ENCODE results near the gene CLIP2. TPM values are rescaled to one million over a fixed set of nuclear protein-coding genes. Genes with fewer than 3 reads are reported as not detected.
"Not testable (repeated sequence)": the region's sequence is repeated elsewhere in the genome, so short reads cannot be mapped to it uniquely, and the experiment has no call there.

The CLIP2 gene
- total and polyA plus RNA-seq, 3 experiments from 2014 or later = 0.94 to 2.9 (median 2.4) TPM

DNA sequence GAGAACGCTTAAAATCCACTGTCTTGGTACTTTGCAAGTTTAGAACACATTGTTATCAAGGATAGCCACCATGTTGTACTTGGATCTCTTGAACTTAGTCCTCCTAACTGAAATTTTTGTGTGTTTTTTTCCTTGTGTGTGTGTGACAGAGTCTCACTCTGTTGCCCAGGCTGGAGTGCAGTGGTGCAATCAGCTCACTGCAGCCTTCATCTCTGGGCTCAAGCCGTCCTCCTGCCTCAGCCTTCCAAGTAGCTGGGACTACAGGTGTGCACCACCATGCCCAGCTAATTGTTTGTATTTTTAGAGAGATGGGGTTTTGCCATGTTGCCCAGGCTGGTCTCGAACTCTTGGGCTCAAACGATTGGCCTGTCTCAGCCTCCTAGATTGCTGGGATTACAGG, 130.0 kb downstream of the CLIP2 start:
- POLR2A ChIA-PET; H3K27ac ChIP-seq (ENCODE audit: low read depth, low read length); H3K4me1 Mint-ChIP-seq; H3K27me3 Mint-ChIP-seq; H3K4me3 ChIP-seq (ENCODE audit: low read length); H3K36me3 Mint-ChIP-seq; H3K27me3 ChIP-seq (ENCODE audit: insufficient read depth, low read length, poor library complexity, severe bottlenecking); H3K9me3 ChIP-seq (ENCODE audit: low read length); DNase-seq; H3K9me3 Mint-ChIP-seq; H3K4me1 ChIP-seq (ENCODE audit: insufficient read depth, low read length); H3K27ac Mint-ChIP-seq; H3K36me3 ChIP-seq (ENCODE audit: insufficient read depth, low read length); H3K4me3 Mint-ChIP-seq: not testable (repeated sequence)
- CTCF ChIA-PET = interaction anchor here (0.6 to 2.7 kb wide), 2 partner anchors 10 to 147 kb away, joined by 3 to 18 read pairs; no protein-coding TSS in a partner anchor

GRCh38 chr7:74420006-74420405, 130.8 kb downstream of the CLIP2 start:
- ChIA-PET CTCF (interaction anchor here (1.2 kb wide), 1 partner anchor 19 kb away, joined by 4 read pairs; no protein-coding TSS in a partner anchor), POLR2A (no interaction called here)
- H3K4me1 ChIP-seq (ENCODE audit: insufficient read depth, low read length) = no peaks in the 10 kb centered on the region
- H3K4me3 Mint-ChIP-seq = no peak overlapping the region
- H3K9me3 ChIP-seq (ENCODE audit: low read length) = no peaks in the 10 kb centered on the region
- no peaks in the 10 kb centered on the region for H3K36me3 Mint-ChIP-seq
- H3K27me3 Mint-ChIP-seq = no peaks in the 10 kb centered on the region
- no peaks in the 10 kb centered on the region for H3K27me3 ChIP-seq (ENCODE audit: insufficient read depth, low read length, poor library complexity, severe bottlenecking)
- no peak for DNase-seq
- H3K27ac ChIP-seq (ENCODE audit: low read depth, low read length) = no peak overlapping the region
- H3K4me3 ChIP-seq (ENCODE audit: low read length) = no peak overlapping the region
- H3K36me3 ChIP-seq (ENCODE audit: insufficient read depth, low read length) = no peaks in the 10 kb centered on the region
- no peaks in the 10 kb centered on the region for H3K4me1 Mint-ChIP-seq
- H3K9me3 Mint-ChIP-seq = no peaks in the 10 kb centered on the region
- H3K27ac Mint-ChIP-seq = no peak overlapping the region

GRCh38 chr7:74424291-74424880, 135.2 kb downstream of the CLIP2 start:
- Mint-ChIP-seq H3K27me3 (peaks cover 0 to 1% of the 10 kb centered on the region in 2 donors), H3K4me1 (no peaks in the 10 kb centered on the region)

DNA sequence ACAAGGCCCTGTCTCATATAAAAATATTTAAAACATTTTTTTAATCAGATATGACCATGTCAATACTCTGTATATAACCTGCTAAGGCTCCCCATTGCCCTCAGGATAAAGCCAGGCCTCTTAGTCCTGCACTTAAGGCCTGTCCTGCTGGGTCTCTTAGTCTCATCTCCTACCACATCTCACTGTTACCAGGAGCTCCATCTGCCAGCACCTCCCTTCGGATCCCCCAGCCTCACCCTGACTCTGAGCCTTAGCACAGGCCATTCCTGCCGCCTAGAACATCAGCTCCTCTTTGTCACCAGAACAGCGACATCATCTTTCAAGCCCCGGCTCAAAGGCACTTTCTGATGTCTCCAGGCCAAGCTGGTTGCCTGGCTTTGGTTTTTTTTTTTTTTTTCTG, 138.8 kb downstream of the CLIP2 start:
- POLR2A ChIA-PET = interaction anchor here (0.5 to 0.6 kb wide), 2 partner anchors 33 to 223 kb away, joined by 3 to 8 read pairs; no protein-coding TSS in a partner anchor
- Histone ChIP-seq H3K36me3 (ENCODE audit: insufficient read depth, low read length) (no peaks in the 10 kb centered on the region), H3K4me3 (ENCODE audit: low read length) (no peak overlapping the region), H3K27me3 (ENCODE audit: insufficient read depth, low read length, poor library complexity, severe bottlenecking) (no peaks in the 10 kb centered on the region), H3K4me1 (ENCODE audit: insufficient read depth, low read length) (no peaks in the 10 kb centered on the region), H3K27ac (ENCODE audit: low read depth, low read length) (no peak overlapping the region), H3K9me3 (ENCODE audit: low read length) (no peaks in the 10 kb centered on the region)
- no peak for DNase-seq
- Mint-ChIP-seq H3K27ac (no peak overlapping the region), H3K36me3 (no peaks in the 10 kb centered on the region), H3K4me3 (no peak overlapping the region), H3K9me3 (no peaks in the 10 kb centered on the region), H3K4me1 (no peaks in the 10 kb centered on the region), H3K27me3 (peaks cover 0 to 1% of the 10 kb centered on the region in 2 donors)
- CTCF ChIA-PET = interaction anchor here (1.2 to 3.4 kb wide), 2 partner anchors 10 to 15 kb away, joined by 4 to 10 read pairs; no protein-coding TSS in a partner anchor

More at GRCh38 chr7:74424291-74424880, 135.2 kb downstream of the CLIP2 start:
- CTCF ChIA-PET = interaction anchor here (1.5 kb wide), 1 partner anchor 24 kb away, joined by 3 read pairs; no protein-coding TSS in a partner anchor
- Histone ChIP-seq H3K36me3 (ENCODE audit: insufficient read depth, low read length) (no peaks in the 10 kb centered on the region), H3K4me3 (ENCODE audit: low read length) (no peak overlapping the region), H3K4me1 (ENCODE audit: insufficient read depth, low read length) (no peaks in the 10 kb centered on the region), H3K27me3 (ENCODE audit: insufficient read depth, low read length, poor library complexity, severe bottlenecking) (no peaks in the 10 kb centered on the region), H3K9me3 (ENCODE audit: low read length) (no peaks in the 10 kb centered on the region), H3K27ac (ENCODE audit: low read depth, low read length) (no peak overlapping the region)
- H3K9me3 Mint-ChIP-seq = no peaks in the 10 kb centered on the region
- H3K27ac Mint-ChIP-seq = no peak overlapping the region
- no peaks in the 10 kb centered on the region for H3K36me3 Mint-ChIP-seq
- POLR2A ChIA-PET = no interaction called here
- H3K4me3 Mint-ChIP-seq = no peak overlapping the region
- no peak for DNase-seq

- Mint-ChIP-seq H3K36me3 (no peaks in the 10 kb centered on the region), H3K4me3 (no peak overlapping the region), H3K9me3 (no peaks in the 10 kb centered on the region), H3K27me3 (peaks cover 0 to 1% of the 10 kb centered on the region in 2 donors), H3K4me1 (no peaks in the 10 kb centered on the region), H3K27ac (no peak overlapping the region)
- H3K27ac ChIP-seq (ENCODE audit: low read depth, low read length) = no peak overlapping the region
- POLR2A ChIA-PET = no interaction called here
- H3K4me1 ChIP-seq (ENCODE audit: insufficient read depth, low read length) = no peaks in the 10 kb centered on the region
- no peak overlapping the region for H3K4me3 ChIP-seq (ENCODE audit: low read length)
- H3K36me3 ChIP-seq (ENCODE audit: insufficient read depth, low read length) = no peaks in the 10 kb centered on the region
- no peaks in the 10 kb centered on the region for H3K9me3 ChIP-seq (ENCODE audit: low read length)
- no peaks in the 10 kb centered on the region for H3K27me3 ChIP-seq (ENCODE audit: insufficient read depth, low read length, poor library complexity, severe bottlenecking)
- CTCF ChIA-PET = interaction anchor here (1.2 to 1.3 kb wide), 2 partner anchors 12 to 17 kb away, joined by 4 to 5 read pairs; no protein-coding TSS in a partner anchor
- DNase-seq = no peak
These were observed 140.0 kb downstream of the CLIP2 start for GRCh38 chr7:74429153-74429747.

DNA sequence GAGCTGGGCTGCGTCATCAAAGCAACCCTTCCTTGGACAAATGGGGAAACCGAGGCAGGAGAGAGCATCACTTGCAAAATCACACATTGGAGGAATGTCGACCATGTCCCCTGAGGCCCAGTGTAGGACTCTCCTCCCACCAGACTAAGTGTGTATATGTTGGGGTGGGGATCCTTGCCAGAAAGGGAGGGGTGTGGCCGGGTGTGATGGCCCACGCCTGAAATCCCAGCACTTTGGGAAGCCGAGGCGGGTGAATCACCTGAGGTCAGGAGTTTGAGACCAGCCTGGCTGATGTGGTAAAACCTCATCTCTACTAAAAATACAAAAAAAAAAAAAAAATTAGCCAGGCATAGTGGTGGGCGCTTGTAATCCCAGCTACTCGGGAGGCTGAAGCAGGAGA, 141.2 kb downstream of the CLIP2 start:
- H3K27ac ChIP-seq (ENCODE audit: low read depth, low read length); H3K36me3 Mint-ChIP-seq; DNase-seq; H3K4me3 ChIP-seq (ENCODE audit: low read length); H3K4me3 Mint-ChIP-seq; H3K9me3 Mint-ChIP-seq; H3K4me1 Mint-ChIP-seq; H3K36me3 ChIP-seq (ENCODE audit: insufficient read depth, low read length); POLR2A ChIA-PET; H3K4me1 ChIP-seq (ENCODE audit: insufficient read depth, low read length); H3K27me3 Mint-ChIP-seq; H3K27me3 ChIP-seq (ENCODE audit: insufficient read depth, low read length, poor library complexity, severe bottlenecking); H3K9me3 ChIP-seq (ENCODE audit: low read length); H3K27ac Mint-ChIP-seq: not testable (repeated sequence)
- CTCF ChIA-PET = interaction anchor here (1.3 kb wide), 1 partner anchor 13 kb away, joined by 5 read pairs; no protein-coding TSS in a partner anchor

DNA sequence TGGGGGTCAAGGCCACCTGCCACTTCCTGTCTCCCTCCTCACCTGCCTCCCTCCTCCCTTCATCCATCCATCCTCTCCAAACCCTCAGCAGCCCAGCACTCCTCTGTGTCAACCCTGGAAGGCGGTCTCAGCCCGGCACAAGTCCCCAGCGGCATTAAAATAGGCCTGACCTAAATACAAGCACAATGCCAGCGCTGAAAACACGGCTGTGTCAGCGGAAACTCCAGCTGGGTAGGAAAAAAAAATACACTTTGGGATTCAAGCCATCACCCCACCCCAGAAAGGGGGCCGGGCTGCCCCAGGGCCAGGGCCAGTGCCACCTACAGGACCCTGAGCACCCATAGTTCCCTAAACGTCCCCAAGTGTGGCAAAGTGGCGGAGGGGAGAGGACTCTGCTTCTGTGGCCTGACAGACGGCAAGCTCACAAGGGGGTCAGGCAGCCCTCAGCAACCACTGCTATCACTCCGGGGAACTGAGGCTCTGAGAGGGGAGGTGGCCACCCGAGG, 141.8 kb downstream of the CLIP2 start:
- DNase-seq = no peak
- H3K9me3 ChIP-seq (ENCODE audit: low read length) = no peaks in the 10 kb centered on the region
- H3K4me1 ChIP-seq (ENCODE audit: insufficient read depth, low read length) = no peaks in the 10 kb centered on the region
- Mint-ChIP-seq H3K9me3 (no peaks in the 10 kb centered on the region), H3K36me3 (no peaks in the 10 kb centered on the region), H3K27me3 (peaks cover 0 to 1% of the 10 kb centered on the region in 2 donors), H3K4me1 (no peaks in the 10 kb centered on the region), H3K4me3 (no peak overlapping the region), H3K27ac (no peak overlapping the region)
- H3K36me3 ChIP-seq (ENCODE audit: insufficient read depth, low read length) = no peaks in the 10 kb centered on the region
- H3K27me3 ChIP-seq (ENCODE audit: insufficient read depth, low read length, poor library complexity, severe bottlenecking) = no peaks in the 10 kb centered on the region
- ChIA-PET CTCF (no interaction called here), POLR2A (no interaction called here)
- H3K27ac ChIP-seq (ENCODE audit: low read depth, low read length) = no peak overlapping the region
- H3K4me3 ChIP-seq (ENCODE audit: low read length) = no peak overlapping the region

GRCh38 chr7:74437291-74437571, 148.0 kb downstream of the CLIP2 start:
- H3K27me3 Mint-ChIP-seq; H3K4me3 ChIP-seq (ENCODE audit: low read length); H3K27me3 ChIP-seq (ENCODE audit: insufficient read depth, low read length, poor library complexity, severe bottlenecking); H3K36me3 ChIP-seq (ENCODE audit: insufficient read depth, low read length); POLR2A ChIA-PET; H3K27ac ChIP-seq (ENCODE audit: low read depth, low read length); H3K4me1 Mint-ChIP-seq; H3K27ac Mint-ChIP-seq; H3K4me3 Mint-ChIP-seq; DNase-seq; H3K4me1 ChIP-seq (ENCODE audit: insufficient read depth, low read length); H3K36me3 Mint-ChIP-seq; H3K9me3 ChIP-seq (ENCODE audit: low read length): not testable (repeated sequence)
- CTCF ChIA-PET = interaction anchor here (0.6 to 1.3 kb wide), 2 partner anchors 13 to 252 kb away, joined by 3 to 4 read pairs; no protein-coding TSS in a partner anchor
- H3K9me3 Mint-ChIP-seq = peaks cover 4 to 11% (median 4%) of the 10 kb centered on the region in 5 donors
